ENCODE results near the gene INPPL1.

INPPL1 gene

GRCh38 chr11:72235351-72236057 is 10.9 kb downstream of the INPPL1 start:
- Histone ChIP-seq H3K4me3 (ENCODE audit: low read length) (no peak overlapping the region), H3K27ac (ENCODE audit: low read length) (no peak overlapping the region), H3K27me3 (ENCODE audit: control insufficient read depth, insufficient read depth, low read length) (peaks cover 24% of the 10 kb centered on the region), H3K9me3 (ENCODE audit: control insufficient read depth, low read depth, low read length) (no peaks in the 10 kb centered on the region), H3K4me1 (ENCODE audit: control insufficient read depth, low read depth, low read length) (peaks cover 19% of the 10 kb centered on the region), H3K9ac (ENCODE audit: low read length) (no peak overlapping the region), H3K36me3 (ENCODE audit: control insufficient read depth, low read depth, low read length) (peaks cover 68% of the 10 kb centered on the region)

- H3K27ac ChIP-seq (ENCODE audit: low read length), result no peak overlapping the region
- no peaks in the 10 kb centered on the region for H3K9me3 ChIP-seq (ENCODE audit: control insufficient read depth, low read depth, low read length)
- peaks cover 19% of the 10 kb centered on the region for H3K4me1 ChIP-seq (ENCODE audit: control insufficient read depth, low read depth, low read length)
- H3K27me3 ChIP-seq (ENCODE audit: control insufficient read depth, insufficient read depth, low read length), result peaks cover 30% of the 10 kb centered on the region
- peaks cover 61% of the 10 kb centered on the region for H3K36me3 ChIP-seq (ENCODE audit: control insufficient read depth, low read depth, low read length)
- H3K4me3 ChIP-seq (ENCODE audit: low read length), result no peak overlapping the region
- no peak overlapping the region for H3K9ac ChIP-seq (ENCODE audit: low read length)
Observed at GRCh38 chr11:72236083-72236697, 11.6 kb downstream of the INPPL1 start.

DNA sequence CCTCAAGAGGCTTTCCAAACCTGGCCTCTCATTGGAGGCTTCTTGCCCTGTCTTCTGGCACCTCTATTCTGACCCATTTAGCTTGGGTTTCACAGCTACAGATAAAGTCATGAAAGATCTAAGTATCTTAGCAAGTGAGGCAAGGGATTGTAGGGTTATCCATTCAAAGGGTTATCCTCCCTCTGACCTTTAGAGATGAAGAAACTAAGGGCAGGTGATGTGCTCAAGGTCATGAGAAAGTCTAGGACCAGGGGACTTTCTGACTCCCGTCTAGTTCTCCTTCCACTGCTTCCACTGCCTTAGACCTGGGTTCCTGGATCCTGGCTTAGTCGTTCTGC is 12.2 kb downstream of the INPPL1 start:
- no peak overlapping the region for H3K4me3 ChIP-seq (ENCODE audit: low read length)
- H3K36me3 ChIP-seq (ENCODE audit: control insufficient read depth, low read depth, low read length), result peaks cover 55% of the 10 kb centered on the region
- peaks cover 36% of the 10 kb centered on the region for H3K27me3 ChIP-seq (ENCODE audit: control insufficient read depth, insufficient read depth, low read length)
- H3K4me1 ChIP-seq (ENCODE audit: control insufficient read depth, low read depth, low read length), result peaks cover 19% of the 10 kb centered on the region
- H3K9ac ChIP-seq (ENCODE audit: low read length), result no peak overlapping the region
- H3K9me3 ChIP-seq (ENCODE audit: control insufficient read depth, low read depth, low read length), result no peaks in the 10 kb centered on the region
- H3K27ac ChIP-seq (ENCODE audit: low read length), result no peak overlapping the region

GRCh38 chr11:72237112-72237931 is 12.8 kb downstream of the INPPL1 start:
- no peaks in the 10 kb centered on the region for H3K9me3 ChIP-seq (ENCODE audit: control insufficient read depth, low read depth, low read length)
- H3K27me3 ChIP-seq (ENCODE audit: control insufficient read depth, insufficient read depth, low read length), result peaks cover 42% of the 10 kb centered on the region
- peak overlapping the region; percentile 35 for H3K9ac ChIP-seq (ENCODE audit: low read length)
- H3K4me3 ChIP-seq (ENCODE audit: low read length), result peak overlapping the region; percentile 32
- H3K27ac ChIP-seq (ENCODE audit: low read length), result no peak overlapping the region
- H3K4me1 ChIP-seq (ENCODE audit: control insufficient read depth, low read depth, low read length), result peaks cover 19% of the 10 kb centered on the region
- peaks cover 50% of the 10 kb centered on the region for H3K36me3 ChIP-seq (ENCODE audit: control insufficient read depth, low read depth, low read length)

DNA sequence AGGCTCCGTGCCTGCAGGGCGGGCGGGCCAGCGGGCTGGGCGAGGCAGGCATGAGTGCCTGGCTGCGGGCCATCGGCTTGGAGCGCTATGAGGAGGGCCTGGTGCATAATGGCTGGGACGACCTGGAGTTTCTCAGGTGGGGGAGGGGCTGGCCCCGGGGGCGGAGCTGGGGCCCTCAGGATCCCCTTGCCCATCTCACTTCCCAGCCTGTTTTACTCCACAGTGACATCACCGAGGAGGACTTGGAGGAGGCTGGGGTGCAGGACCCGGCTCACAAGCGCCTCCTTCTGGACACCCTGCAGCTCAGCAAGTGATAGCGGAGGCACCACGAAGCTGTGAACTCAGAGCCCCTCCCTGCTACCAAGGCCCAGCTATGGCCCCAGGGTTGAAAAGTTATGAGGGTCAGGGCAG is 13.5 kb downstream of the INPPL1 start:
- Histone ChIP-seq H3K36me3 (ENCODE audit: control insufficient read depth, low read depth, low read length) (peaks cover 42% of the 10 kb centered on the region), H3K4me1 (ENCODE audit: control insufficient read depth, low read depth, low read length) (peaks cover 19% of the 10 kb centered on the region), H3K9me3 (ENCODE audit: control insufficient read depth, low read depth, low read length) (no peaks in the 10 kb centered on the region), H3K4me3 (ENCODE audit: low read length) (peak overlapping the region; percentile 32), H3K27ac (ENCODE audit: low read length) (no peak overlapping the region), H3K27me3 (ENCODE audit: control insufficient read depth, insufficient read depth, low read length) (peaks cover 49% of the 10 kb centered on the region), H3K9ac (ENCODE audit: low read length) (peak overlapping the region; percentile 35)

DNA sequence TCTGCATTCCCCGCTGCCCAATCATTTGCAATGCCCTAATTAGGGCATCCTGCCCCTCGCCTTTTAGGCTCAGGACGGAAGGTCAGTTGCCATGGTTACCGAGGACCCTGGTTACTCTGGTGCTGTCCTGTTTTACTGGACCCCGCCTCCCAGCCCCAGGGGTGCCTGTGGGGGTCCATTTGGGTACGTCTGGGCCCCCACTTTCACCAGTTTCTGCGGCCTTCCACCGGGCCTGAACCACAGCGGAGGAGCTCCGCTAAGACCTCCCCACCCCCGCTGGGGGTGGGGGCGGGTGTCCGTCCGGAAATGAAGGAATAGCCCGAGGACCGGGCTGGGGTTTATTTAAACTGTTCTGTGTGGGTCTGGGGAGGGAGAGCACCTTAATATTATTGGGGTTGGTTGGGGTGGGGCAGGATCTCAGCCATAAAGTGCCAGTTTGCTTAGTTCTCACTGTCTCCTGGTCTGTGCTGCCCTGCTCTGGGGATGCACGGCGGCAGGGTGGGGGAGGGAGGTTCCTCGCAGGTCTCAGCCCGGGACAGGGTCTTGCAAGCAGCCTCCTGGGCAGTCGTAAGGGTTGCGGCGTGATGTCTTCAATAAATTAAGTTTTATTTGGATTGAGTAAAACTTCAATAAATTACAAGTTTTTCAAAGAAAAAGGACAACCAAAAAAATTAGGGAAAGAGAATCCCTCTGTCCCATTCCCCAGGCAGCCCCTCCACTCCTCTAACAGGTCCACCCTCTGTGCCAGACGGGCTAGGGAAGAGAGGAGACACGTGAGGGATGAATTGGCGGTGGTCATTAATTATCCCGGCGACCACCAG is 14.1 kb downstream of the INPPL1 start:
- Histone ChIP-seq H3K9me3 (ENCODE audit: control insufficient read depth, low read depth, low read length) (no peaks in the 10 kb centered on the region), H3K4me1 (ENCODE audit: control insufficient read depth, low read depth, low read length) (peaks cover 19% of the 10 kb centered on the region), H3K4me3 (ENCODE audit: low read length) (peak overlapping the region; percentile 56), H3K27ac (ENCODE audit: low read length) (no peak overlapping the region), H3K9ac (ENCODE audit: low read length) (no peak overlapping the region), H3K27me3 (ENCODE audit: control insufficient read depth, insufficient read depth, low read length) (peaks cover 56% of the 10 kb centered on the region), H3K36me3 (ENCODE audit: control insufficient read depth, low read depth, low read length) (peaks cover 37% of the 10 kb centered on the region)

DNA sequence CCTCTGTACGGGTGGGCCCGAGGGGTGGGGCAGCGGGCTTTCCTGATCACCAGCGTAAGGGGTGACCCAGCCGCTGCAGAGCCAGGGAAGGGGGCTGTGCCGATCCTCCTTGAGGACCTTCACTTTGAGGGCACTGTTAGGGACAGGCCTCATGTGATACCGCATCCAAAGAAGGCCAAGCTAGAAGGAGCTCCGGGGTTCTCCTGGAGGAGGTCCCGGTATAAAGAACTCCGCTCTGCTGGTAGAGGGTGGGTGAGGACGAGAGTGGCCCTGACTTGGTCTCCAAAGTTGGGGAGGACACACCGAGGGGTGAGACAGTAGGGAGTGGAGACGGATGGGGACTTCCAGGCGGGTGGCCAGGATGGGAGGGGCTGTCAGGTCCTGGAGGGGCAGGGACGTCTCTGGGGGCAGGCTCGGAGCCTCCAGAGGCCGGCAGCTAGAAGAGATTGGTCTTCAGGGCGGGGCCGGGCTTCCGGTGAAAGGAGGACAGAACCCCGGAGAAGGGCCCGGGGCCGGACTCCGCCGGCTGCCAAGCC is 14.8 kb downstream of the INPPL1 start:
- peak overlapping the region; percentile 56 for H3K4me3 ChIP-seq (ENCODE audit: low read length)
- no peak overlapping the region for H3K27ac ChIP-seq (ENCODE audit: low read length)
- H3K36me3 ChIP-seq (ENCODE audit: control insufficient read depth, low read depth, low read length), result peaks cover 30% of the 10 kb centered on the region

GRCh38 chr11:72239849-72240460 is 15.4 kb downstream of the INPPL1 start:
- peaks cover 23% of the 10 kb centered on the region for H3K4me1 ChIP-seq (ENCODE audit: control insufficient read depth, low read depth, low read length)
- peaks cover 68% of the 10 kb centered on the region for H3K27me3 ChIP-seq (ENCODE audit: control insufficient read depth, insufficient read depth, low read length)
- no peak overlapping the region for H3K27ac ChIP-seq (ENCODE audit: low read length)
- H3K36me3 ChIP-seq (ENCODE audit: control insufficient read depth, low read depth, low read length), result peaks cover 24% of the 10 kb centered on the region
- no peak overlapping the region for H3K9ac ChIP-seq (ENCODE audit: low read length)
- no peaks in the 10 kb centered on the region for H3K9me3 ChIP-seq (ENCODE audit: control insufficient read depth, low read depth, low read length)
- peak overlapping the region; percentile 56 for H3K4me3 ChIP-seq (ENCODE audit: low read length)

More for the DNA sequence above, 14.8 kb downstream of the INPPL1 start:
- Histone ChIP-seq H3K27me3 (ENCODE audit: control insufficient read depth, insufficient read depth, low read length) (peaks cover 62% of the 10 kb centered on the region), H3K4me1 (ENCODE audit: control insufficient read depth, low read depth, low read length) (peaks cover 19% of the 10 kb centered on the region), H3K9ac (ENCODE audit: low read length) (no peak overlapping the region), H3K9me3 (ENCODE audit: control insufficient read depth, low read depth, low read length) (no peaks in the 10 kb centered on the region)

DNA sequence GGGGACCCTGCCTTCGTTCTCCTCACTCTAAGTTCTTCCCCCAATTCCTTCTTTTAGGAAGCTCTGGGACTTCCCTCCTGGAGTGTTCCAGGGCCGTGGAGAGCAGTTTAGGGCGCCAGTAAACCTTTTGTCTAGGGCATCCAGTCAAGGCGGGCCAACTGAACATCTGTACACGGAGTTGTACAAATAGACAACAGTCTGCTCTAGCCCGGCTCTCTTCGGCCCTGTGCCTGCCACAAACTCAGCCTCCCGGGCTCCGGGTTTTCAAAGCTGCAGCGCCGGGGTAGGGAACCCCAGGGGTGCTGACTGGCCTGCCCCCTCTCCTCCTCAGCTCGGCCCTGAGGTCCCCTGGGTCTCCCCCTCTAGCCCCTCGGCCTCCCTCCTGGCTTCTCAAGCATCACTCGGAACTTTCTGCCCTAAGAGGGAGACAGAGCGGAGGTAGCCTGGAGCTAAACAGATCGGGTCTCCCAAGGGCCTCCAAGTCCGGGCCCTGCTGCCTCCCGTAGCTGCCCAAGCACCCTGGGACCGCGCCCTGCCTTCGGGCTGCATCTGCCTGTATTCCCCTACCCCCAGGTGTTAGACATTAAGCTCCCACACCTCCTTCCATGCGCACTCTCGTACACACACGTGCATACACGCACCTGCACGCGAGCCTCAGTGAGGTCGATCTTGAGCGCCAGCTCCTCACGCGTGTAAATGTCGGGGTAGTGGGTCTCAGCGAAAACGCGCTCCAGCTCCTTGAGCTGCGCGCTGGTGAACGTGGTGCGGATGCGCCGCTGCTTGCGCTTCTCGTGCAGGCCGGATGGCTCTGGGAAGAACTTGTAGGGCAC is 16.1 kb downstream of the INPPL1 start:
- Histone ChIP-seq H3K9ac (ENCODE audit: low read length) (no peak overlapping the region), H3K4me1 (ENCODE audit: control insufficient read depth, low read depth, low read length) (peaks cover 26% of the 10 kb centered on the region), H3K27me3 (ENCODE audit: control insufficient read depth, insufficient read depth, low read length) (peaks cover 75% of the 10 kb centered on the region), H3K36me3 (ENCODE audit: control insufficient read depth, low read depth, low read length) (peaks cover 17% of the 10 kb centered on the region), H3K27ac (ENCODE audit: low read length) (no peak overlapping the region), H3K4me3 (ENCODE audit: low read length) (peak overlapping the region; percentile 36), H3K9me3 (ENCODE audit: control insufficient read depth, low read depth, low read length) (no peaks in the 10 kb centered on the region)

- H3K27me3 ChIP-seq (ENCODE audit: control insufficient read depth, insufficient read depth, low read length), result peaks cover 81% of the 10 kb centered on the region
- H3K36me3 ChIP-seq (ENCODE audit: control insufficient read depth, low read depth, low read length), result peaks cover 12% of the 10 kb centered on the region
- H3K9me3 ChIP-seq (ENCODE audit: control insufficient read depth, low read depth, low read length), result no peaks in the 10 kb centered on the region
- no peak overlapping the region for H3K9ac ChIP-seq (ENCODE audit: low read length)
- H3K4me3 ChIP-seq (ENCODE audit: low read length), result no peak overlapping the region
- H3K27ac ChIP-seq (ENCODE audit: low read length), result no peak overlapping the region
- H3K4me1 ChIP-seq (ENCODE audit: control insufficient read depth, low read depth, low read length), result peaks cover 27% of the 10 kb centered on the region
Observed at GRCh38 chr11:72241291-72241781, 16.8 kb downstream of the INPPL1 start.
